ENCODE results near the gene RFXAP. TPM values are rescaled to one million over a fixed set of nuclear protein-coding genes. Genes with fewer than 3 reads are reported as not detected.

RFXAP gene
- total RNA-seq, 1 donor from 2014 or later = 0.53 TPM

GRCh38 chr13:36804588-36804987 lies 14.4 kb upstream of the RFXAP start:
- DNase-seq (ENCODE audit: low read depth) = no peak
- H3K27me3 ChIP-seq (ENCODE audit: control insufficient read depth, insufficient read depth, low read length) = no peaks in the 10 kb centered on the region
- FAIRE-seq = no peak
- TF ChIP-seq CTCF (IDR thresholded peaks at IDR 0.05; ENCODE audit: insufficient read depth, low read length, severe bottlenecking) = no peak
- no peak overlapping the region for H3K4me3 ChIP-seq (ENCODE audit: low read depth, low read length)
- no peaks in the 10 kb centered on the region for H3K36me3 ChIP-seq (ENCODE audit: control insufficient read depth, insufficient read depth, low read length)

GRCh38 chr13:36806102-36806501 lies 12.9 kb upstream of the RFXAP start:
- FAIRE-seq = no peak
- no peaks in the 10 kb centered on the region for H3K27me3 ChIP-seq (ENCODE audit: control insufficient read depth, insufficient read depth, low read length)
- H3K36me3 ChIP-seq (ENCODE audit: control insufficient read depth, insufficient read depth, low read length) = no peaks in the 10 kb centered on the region
- DNase-seq (ENCODE audit: low read depth) = no peak
- no peak overlapping the region for H3K4me3 ChIP-seq (ENCODE audit: low read depth, low read length)
- no peak for TF ChIP-seq CTCF (IDR thresholded peaks at IDR 0.05; ENCODE audit: insufficient read depth, low read length, severe bottlenecking)

GRCh38 chr13:36807616-36808015 lies 11.4 kb upstream of the RFXAP start:
- no peaks in the 10 kb centered on the region for H3K27me3 ChIP-seq (ENCODE audit: control insufficient read depth, insufficient read depth, low read length)
- H3K4me3 ChIP-seq (ENCODE audit: low read depth, low read length) = no peak overlapping the region
- no peak for TF ChIP-seq CTCF (IDR thresholded peaks at IDR 0.05; ENCODE audit: insufficient read depth, low read length, severe bottlenecking)
- no peaks in the 10 kb centered on the region for H3K36me3 ChIP-seq (ENCODE audit: control insufficient read depth, insufficient read depth, low read length)
- FAIRE-seq = no peak
- no peak for DNase-seq (ENCODE audit: low read depth)

GRCh38 chr13:36813225-36813624 lies 5.8 kb upstream of the RFXAP start:
- no peak overlapping the region for H3K4me3 ChIP-seq (ENCODE audit: low read depth, low read length)
- no peak for TF ChIP-seq CTCF (IDR thresholded peaks at IDR 0.05; ENCODE audit: insufficient read depth, low read length, severe bottlenecking)
- FAIRE-seq = no peak
- H3K36me3 ChIP-seq (ENCODE audit: control insufficient read depth, insufficient read depth, low read length) = no peaks in the 10 kb centered on the region
- no peak for DNase-seq (ENCODE audit: low read depth)
- no peaks in the 10 kb centered on the region for H3K27me3 ChIP-seq (ENCODE audit: control insufficient read depth, insufficient read depth, low read length)

GRCh38 chr13:36814465-36814864 lies 4.6 kb upstream of the RFXAP start:
- TF ChIP-seq CTCF (IDR thresholded peaks at IDR 0.05; ENCODE audit: insufficient read depth, low read length, severe bottlenecking) = no peak
- Histone ChIP-seq H3K36me3 (ENCODE audit: control insufficient read depth, insufficient read depth, low read length) (no peaks in the 10 kb centered on the region), H3K4me3 (ENCODE audit: low read depth, low read length) (no peak overlapping the region), H3K27me3 (ENCODE audit: control insufficient read depth, insufficient read depth, low read length) (no peaks in the 10 kb centered on the region)
- DNase-seq (ENCODE audit: low read depth) (peak; percentile 14), FAIRE-seq (no peak)

- FAIRE-seq = no peak
- no peaks in the 10 kb centered on the region for H3K36me3 ChIP-seq (ENCODE audit: control insufficient read depth, insufficient read depth, low read length)
- no peaks in the 10 kb centered on the region for H3K27me3 ChIP-seq (ENCODE audit: control insufficient read depth, insufficient read depth, low read length)
- peak; percentile 20 for TF ChIP-seq CTCF (IDR thresholded peaks at IDR 0.05; ENCODE audit: insufficient read depth, low read length, severe bottlenecking)
- peak; percentile 7 for DNase-seq (ENCODE audit: low read depth)
- H3K4me3 ChIP-seq (ENCODE audit: low read depth, low read length) = no peak overlapping the region
Observed at GRCh38 chr13:36815062-36815461, 4.0 kb upstream of the RFXAP start.

All from bronchial epithelial cell (primary cell).